ENCODE results near the gene RGS17.

RGS17 gene

DNA sequence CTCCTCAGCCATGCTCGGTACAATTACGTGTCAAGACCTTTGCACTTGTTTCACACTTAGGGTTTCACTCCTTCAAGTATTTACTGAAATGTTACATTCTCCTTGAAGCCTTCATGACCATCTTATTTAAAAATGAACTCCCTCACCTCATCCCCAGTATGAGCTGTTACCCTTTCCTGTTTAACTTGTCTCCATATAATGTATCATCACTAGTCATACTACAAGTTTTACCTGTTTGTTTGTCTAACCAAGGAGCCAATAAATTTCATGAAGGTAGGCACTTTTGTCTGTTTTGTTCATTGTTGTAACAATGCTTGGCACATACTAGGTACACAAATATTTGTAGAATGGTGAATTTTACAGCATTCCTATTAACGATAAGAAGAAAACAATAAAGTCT is 82.5 kb downstream of the RGS17 start:
- DNase-seq, result no peak
- Histone ChIP-seq H3K36me3 (no peaks in the 10 kb centered on the region), H3K4me1 (no peaks in the 10 kb centered on the region), H3K27me3 (no peaks in the 10 kb centered on the region), H3K9me3 (no peaks in the 10 kb centered on the region), H3K4me3 (ENCODE audit: low read depth, low read length) (no peak overlapping the region)
- TF ChIP-seq, protein P1, sequence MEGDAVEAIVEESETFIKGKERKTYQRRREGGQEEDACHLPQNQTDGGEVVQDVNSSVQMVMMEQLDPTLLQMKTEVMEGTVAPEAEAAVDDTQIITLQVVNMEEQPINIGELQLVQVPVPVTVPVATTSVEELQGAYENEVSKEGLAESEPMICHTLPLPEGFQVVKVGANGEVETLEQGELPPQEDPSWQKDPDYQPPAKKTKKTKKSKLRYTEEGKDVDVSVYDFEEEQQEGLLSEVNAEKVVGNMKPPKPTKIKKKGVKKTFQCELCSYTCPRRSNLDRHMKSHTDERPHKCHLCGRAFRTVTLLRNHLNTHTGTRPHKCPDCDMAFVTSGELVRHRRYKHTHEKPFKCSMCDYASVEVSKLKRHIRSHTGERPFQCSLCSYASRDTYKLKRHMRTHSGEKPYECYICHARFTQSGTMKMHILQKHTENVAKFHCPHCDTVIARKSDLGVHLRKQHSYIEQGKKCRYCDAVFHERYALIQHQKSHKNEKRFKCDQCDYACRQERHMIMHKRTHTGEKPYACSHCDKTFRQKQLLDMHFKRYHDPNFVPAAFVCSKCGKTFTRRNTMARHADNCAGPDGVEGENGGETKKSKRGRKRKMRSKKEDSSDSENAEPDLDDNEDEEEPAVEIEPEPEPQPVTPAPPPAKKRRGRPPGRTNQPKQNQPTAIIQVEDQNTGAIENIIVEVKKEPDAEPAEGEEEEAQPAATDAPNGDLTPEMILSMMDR (IDR thresholded peaks at IDR 0.05; ENCODE audit: low read depth, low read length), result no peak

DNA sequence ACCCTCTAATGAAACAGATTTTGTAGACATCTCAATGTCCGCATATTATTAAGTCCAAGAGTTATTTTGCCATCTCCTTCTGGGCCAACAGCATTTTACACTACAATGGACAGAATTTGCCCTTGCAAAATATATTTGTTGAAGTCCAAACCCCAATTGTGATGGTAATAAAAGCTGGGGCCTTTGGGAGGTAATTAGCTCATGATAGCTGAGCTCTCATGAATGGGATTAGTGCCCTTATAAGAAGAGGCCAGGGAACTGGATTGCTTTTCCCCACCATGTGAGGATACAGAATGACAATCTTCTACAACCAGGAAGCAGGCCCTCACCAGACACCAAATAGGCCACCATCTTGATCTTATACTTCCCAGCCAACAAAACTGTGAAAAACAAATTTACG is 83.7 kb downstream of the RGS17 start:
- TF ChIP-seq, protein P1 (IDR thresholded peaks at IDR 0.05; ENCODE audit: low read depth, low read length), result no peak
- Histone ChIP-seq H3K36me3 (no peaks in the 10 kb centered on the region), H3K4me1 (no peaks in the 10 kb centered on the region), H3K4me3 (ENCODE audit: low read depth, low read length) (no peak overlapping the region), H3K27me3 (no peaks in the 10 kb centered on the region), H3K9me3 (no peaks in the 10 kb centered on the region)
- DNase-seq, result no peak

DNA sequence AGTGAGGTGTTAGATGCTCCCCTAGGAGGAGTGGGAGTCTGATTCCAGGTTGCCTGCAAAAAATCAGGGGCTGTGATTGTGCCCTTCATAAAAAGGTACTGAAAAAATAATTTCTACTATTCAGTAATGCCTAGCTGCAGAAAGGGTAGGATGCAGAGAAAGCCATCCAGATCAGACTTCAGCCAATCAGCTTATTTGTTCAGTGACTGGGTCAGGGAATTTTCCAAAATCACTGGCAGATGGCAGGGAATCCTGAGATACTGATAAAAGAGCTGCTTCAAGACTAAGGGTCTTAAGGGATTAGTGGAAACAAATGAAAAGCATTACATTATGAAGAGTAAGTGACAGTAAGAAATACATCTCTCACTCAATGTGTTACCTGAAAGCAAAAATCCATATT is 85.8 kb downstream of the RGS17 start:
- TF ChIP-seq, protein P1 (IDR thresholded peaks at IDR 0.05; ENCODE audit: low read depth, low read length), result no peak
- DNase-seq, result no peak
- H3K9me3 ChIP-seq, result no peaks in the 10 kb centered on the region
- no peak overlapping the region for H3K4me3 ChIP-seq (ENCODE audit: low read depth, low read length)
- no peaks in the 10 kb centered on the region for H3K4me1 ChIP-seq
- no peaks in the 10 kb centered on the region for H3K36me3 ChIP-seq
- H3K27me3 ChIP-seq, result no peaks in the 10 kb centered on the region

DNA sequence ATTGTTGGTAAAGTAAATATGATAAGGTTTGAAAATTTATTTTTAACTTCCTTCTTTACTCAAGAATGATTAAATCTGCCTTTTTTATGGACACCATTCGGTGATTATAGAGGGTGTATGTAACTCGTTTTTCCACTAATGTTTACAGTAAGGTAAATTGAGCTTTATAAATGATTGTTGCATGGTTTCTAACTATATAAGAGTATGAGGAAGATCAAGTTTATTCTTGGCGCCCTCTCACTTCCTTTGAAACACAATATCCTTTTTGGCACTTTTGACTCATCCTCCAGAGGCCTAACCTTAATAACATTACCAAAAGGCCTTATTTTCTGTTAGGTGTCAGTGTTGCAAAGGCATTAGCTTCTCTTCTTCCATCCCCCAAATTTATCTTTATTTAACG is 86.8 kb downstream of the RGS17 start:
- Histone ChIP-seq H3K4me3 (ENCODE audit: low read depth, low read length) (no peak overlapping the region), H3K4me1 (no peaks in the 10 kb centered on the region), H3K36me3 (no peaks in the 10 kb centered on the region), H3K9me3 (no peaks in the 10 kb centered on the region), H3K27me3 (no peaks in the 10 kb centered on the region)
- TF ChIP-seq, protein P1 (IDR thresholded peaks at IDR 0.05; ENCODE audit: low read depth, low read length), result no peak
- DNase-seq, result no peak

DNA sequence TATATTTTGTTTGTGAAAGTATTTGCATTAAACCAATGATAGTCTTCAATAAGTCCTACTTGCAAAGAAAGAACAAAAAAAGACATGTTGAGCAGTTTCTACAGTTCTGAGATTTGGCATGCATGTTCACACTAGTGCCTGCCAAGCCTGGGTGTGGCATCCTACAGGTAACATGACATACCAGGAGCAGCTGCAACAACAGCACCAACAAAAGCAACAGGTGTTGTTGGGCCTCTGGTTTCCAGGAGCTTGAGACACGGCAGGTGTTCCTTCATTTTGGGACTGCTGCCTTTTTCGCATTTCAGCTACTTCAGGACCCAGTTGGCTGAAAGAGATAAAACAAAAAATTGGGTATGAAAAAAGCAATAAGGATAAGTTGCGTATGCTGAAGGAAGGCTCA is 87.4 kb downstream of the RGS17 start:
- Histone ChIP-seq H3K4me3 (ENCODE audit: low read depth, low read length) (no peak overlapping the region), H3K4me1 (no peaks in the 10 kb centered on the region)
- no peak for DNase-seq

DNA sequence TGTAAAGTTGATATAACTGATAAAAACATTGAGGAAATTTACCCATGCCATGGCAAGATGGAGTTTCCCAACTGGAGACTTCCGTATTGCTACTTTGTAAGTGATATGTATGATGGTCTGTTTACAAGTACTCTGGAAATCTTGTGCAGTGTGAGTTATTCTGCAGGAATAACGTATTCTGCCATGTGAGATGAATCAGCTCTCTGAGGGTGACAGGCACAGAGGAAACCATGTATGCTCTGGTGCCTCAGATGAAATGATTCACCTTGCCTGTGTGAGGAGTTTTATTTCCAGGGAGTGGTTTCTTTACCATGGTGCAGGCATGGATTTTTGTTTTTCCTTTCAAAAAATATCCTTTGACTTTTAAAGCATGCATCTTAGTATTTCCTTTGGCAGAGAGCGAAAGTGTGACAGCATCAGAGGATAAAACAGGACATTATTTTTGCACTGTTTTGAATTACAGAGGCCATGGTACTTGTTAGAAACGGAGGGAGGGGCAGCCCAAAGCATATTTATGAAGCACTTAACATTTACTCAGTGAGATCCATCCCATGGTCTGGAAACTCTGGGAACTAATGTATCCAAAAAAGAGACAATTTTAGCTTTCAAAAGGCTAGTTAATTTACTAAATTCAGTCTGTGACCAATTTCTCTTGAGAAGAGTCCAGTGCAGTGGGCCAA is 92.6 kb downstream of the RGS17 start:
- Histone ChIP-seq H3K27me3 (no peaks in the 10 kb centered on the region), H3K36me3 (no peaks in the 10 kb centered on the region), H3K4me1 (no peaks in the 10 kb centered on the region), H3K4me3 (ENCODE audit: low read depth, low read length) (no peak overlapping the region), H3K9me3 (no peaks in the 10 kb centered on the region)
- TF ChIP-seq, protein P1 (IDR thresholded peaks at IDR 0.05; ENCODE audit: low read depth, low read length), result no peak
- no peak for DNase-seq

More for the DNA sequence above, 87.4 kb downstream of the RGS17 start:
- H3K27me3 ChIP-seq, result no peaks in the 10 kb centered on the region
- no peaks in the 10 kb centered on the region for H3K9me3 ChIP-seq
- TF ChIP-seq, protein P1 (IDR thresholded peaks at IDR 0.05; ENCODE audit: low read depth, low read length), result no peak
- H3K36me3 ChIP-seq, result no peaks in the 10 kb centered on the region
